AG20443 (cell line): ENCODE results near the gene RCAN1.

Source experiments
- DNase-seq: peaks from one replicate; pipeline ENCODE4 v3.0.0; 2012; ENCODE audit warnings: low spot score, mixed read lengths

RCAN1 gene

DNA sequence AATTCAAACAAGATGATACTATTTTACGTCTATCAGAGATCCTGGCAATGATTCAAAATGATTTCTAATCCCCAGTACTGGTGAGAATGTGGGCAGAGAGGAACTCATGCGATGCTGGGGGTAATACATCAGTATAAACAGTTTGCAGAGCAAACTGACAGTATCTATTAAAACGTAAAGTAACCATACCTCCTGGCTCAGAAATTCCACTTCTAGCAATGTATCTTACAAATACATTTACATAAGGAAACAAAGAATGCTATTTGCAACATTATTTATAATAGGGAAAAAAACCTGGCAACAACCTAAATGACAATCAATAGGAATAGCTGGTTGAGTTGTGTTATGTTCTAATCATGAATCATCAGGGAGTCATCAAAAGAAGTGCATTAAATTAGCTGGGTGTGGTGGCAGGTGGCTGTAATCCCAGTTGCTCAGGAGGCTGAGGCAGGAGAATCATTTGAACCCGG, 15.9 kb downstream of the RCAN1 start:
- no peak for DNase-seq

DNA sequence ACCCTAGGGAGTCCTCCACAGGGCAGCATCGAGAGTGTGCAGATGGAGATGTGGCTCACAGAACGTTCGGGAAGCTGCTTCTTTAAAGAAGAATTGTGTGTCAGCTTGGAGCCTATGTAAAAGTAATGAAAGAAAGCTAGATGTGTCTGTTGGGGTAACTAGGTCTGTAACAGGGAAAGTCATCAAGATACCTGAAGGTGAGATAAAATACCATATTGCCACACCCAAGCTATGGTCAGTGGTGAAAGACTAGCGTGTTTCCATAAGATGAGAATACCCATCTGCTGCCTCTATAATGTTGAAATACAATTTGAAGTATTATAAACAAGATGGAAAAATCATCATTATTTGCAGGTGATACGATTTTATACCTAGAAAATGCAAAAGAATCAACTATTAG, 17.5 kb downstream of the RCAN1 start:
- no peak for DNase-seq

DNA sequence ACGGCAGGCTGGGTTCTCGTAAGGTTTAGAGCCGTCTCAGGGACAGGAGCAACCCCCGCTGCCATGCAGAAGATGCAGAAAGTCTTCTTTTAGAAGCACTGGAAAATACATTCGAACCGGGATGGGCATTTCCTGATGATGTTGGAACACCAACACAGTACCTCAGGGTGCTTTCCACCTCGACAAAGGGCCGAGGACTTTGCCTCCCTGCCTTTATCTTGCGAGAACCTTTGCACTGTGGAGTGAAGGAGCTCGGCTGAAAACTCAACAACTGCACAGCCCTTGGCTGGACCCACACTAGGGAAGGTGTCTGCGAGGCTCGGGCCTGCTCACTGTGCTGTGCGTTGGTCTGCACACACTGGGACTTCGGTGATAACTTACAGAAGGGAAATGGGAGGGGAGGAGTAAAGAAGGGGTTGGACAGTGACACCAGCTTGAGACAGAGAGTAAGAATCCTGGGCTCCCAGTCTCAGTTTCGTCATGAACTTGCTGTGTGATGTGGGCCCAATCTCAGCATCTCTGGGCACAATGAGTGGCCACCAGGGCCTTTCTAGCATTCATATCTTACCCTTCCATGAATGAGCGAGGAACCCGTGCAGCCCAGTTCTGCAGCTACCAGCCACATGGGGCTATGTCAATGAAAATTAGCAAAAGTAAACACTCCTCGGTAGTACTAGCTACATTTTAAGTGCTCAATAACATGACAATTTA, 18.2 kb downstream of the RCAN1 start:
- DNase-seq = no peak

DNA sequence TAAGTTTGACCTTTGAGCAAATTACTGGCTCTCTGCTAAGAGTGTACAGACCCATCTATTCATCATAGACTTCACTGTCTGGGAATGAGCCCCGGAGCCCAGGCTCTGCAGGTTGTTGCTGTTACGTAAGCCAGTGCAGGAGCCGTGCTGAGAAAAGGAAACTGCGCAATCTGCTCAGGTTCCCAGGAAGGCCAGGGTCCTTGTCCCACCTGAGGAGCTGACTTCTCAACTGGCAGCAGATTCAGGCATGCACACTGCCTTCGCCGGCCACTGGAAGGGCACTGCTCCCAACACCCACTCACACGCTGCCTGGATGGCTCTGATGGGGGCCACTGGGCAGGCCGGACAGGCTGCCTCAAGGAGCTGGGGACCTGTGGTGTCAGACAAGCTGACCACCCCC, 19.5 kb downstream of the RCAN1 start:
- DNase-seq = no peak

DNA sequence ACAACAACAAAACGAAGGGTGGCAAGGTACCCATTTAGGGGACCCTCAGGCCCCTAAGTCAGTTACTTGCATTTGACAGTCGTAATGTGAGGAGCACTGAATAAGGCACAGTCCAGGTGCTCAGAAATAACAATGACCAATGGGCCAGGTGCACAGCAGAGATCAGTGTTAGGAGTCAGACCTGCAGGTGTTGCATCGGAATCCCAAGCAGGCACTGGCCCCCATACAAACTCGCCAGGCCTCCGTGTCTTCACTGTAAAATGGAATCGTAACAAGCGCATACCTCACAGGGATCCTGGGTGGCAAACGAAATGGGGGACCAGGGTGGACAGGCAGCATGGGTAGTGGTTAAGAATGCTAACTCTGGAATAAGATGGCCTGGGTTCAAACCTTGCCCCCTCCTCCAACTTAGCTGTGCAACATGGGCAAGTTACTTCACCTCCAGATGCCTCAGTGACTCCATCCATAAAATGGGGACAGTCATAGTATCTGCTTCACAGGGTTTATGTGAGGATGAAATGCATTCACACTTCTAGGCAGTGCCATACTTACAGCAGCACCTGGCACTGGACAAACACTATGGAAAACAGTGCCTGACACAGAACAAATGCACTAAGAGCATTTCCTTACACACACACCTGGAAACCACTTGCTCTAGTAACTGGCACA, 20.2 kb downstream of the RCAN1 start:
- DNase-seq = no peak

DNA sequence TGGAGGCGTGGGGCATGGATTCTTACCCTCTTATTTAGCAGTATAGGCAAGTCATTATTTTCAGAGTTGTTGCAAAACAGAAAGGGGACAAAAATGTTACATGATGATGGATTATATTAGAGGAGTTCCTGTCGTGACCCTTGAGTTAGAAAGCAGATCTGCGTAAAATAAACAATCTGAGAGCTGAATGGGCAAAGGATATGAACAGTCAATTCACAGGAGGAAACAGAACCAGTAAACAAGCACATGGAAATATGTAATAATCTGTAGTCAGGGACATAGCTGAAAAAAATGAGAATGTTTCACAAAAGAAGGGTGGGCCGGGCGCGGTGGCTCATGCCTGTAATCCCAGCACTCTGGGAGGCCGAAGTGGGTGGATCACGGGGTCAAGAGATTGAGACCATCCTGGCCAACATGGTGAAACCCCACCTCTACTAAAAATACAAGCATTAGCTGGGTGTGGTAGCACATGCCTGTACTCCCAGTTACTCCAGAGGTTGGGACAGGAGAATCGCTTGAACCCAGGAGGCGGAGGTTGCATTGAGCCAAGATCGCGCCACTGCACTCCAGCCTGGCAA, 20.9 kb downstream of the RCAN1 start:
- DNase-seq = no peak

DNA sequence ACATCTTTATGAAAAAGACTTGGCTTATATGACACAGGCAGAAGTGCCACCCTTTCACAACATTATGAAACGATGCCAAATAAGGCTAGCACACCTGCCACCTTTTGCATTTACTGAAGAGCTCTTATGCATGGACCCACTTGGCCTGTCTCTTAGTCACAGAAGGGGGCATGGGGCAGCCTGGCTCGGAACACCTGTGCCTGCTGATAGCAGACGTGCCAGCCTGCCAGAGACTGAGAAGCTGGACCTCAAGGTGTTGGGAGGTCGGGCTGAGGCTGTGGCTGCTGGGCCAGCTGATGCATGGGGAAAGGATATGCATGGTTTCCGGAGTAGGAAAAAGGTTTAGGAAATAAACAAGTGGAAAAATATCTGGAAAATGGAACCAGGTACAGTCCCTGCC, 21.5 kb downstream of the RCAN1 start:
- DNase-seq = no peak

DNA sequence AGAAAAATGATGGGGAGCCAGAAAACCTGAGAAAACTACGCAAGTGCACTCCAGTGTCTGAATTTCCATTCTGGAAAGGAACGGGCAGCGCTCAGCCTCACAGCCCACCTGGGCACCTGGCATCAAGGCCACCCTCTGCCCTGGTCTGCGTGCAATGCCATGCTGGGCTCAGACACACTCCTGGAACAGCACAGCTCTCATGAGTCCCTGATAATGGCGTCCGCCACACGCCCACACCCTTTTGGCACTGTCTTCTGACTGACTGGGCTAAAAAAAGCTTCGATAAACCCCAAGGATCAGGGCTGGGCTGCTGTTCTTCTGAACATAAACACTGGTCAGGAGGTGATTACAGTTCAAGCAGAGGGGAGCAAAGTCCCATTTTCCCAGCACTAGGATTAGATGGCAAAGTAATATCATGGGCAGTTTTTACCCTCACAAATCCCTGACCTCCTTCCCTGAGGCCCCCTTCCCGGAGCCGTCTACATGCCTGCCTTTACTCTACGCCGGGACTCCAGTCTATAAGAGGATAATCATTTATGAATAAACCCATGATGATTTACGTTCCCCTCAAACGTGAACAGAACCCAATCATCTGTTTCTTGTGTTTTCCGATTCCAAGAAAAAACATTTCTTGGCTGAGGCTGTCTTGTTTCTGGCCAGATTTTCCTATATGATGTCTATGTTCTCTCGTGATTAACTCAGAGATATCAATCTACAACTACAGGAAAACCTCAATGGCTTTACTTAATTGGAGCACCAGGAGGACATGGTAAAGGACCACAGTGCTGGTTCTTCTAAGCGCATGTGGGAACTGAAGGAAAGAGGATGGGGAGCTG, 22.6 kb downstream of the RCAN1 start:
- DNase-seq = peak; percentile 23

DNA sequence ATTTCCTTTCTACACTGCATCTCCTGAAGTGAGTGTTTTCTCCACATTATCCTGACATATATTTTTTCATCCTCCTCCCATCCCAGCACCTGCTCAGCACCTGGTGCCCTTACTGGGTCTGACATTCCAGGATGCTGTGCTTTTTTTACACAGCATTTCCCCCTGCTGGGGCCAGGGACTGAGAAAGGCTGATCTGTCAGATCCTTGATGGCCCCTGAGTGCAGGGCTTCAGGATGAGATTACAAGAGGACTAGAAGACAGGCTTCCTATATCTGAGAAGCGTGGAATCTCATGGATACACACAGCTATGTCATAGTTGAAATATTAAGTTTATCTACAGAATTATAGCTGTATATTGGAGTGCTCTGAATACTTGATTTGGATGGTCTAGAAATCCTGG, 24.4 kb downstream of the RCAN1 start:
- DNase-seq = no peak

DNA sequence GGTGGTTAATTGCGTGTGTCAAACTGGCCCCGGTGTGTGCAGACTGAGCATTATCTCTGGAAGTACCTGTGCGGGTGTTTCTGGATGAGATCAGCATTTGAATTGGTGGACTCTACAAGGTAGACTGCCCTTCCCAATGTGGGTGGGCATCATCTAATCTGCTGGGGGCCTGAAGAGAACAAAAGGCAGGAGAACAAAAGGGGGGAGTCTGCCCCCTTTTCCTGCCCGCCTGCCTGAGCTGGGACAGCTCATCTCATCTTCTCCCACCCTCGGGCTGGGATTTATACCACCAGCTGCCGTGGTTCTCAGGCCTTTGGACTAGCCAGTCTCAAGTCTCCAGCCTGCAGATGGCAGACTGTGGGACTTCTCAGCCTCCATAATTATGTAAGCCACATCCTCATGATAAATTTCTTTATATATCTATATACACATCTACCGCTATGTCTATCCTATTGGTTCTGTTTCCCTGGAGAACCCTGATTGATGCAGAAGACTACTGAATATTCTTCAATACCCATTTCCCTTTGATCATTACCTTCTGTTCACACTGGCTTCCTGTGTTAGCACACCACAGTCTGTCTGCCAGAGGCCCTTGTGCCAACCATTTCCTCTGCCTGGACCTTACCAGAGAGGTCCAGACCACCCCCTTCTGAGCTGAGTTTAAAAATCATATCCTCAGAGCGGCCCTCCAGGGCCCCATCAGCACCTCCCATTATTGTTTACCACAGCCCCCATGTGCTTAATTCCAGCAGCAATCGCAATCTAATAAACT, 25.2 kb downstream of the RCAN1 start:
- no peak for DNase-seq

DNA sequence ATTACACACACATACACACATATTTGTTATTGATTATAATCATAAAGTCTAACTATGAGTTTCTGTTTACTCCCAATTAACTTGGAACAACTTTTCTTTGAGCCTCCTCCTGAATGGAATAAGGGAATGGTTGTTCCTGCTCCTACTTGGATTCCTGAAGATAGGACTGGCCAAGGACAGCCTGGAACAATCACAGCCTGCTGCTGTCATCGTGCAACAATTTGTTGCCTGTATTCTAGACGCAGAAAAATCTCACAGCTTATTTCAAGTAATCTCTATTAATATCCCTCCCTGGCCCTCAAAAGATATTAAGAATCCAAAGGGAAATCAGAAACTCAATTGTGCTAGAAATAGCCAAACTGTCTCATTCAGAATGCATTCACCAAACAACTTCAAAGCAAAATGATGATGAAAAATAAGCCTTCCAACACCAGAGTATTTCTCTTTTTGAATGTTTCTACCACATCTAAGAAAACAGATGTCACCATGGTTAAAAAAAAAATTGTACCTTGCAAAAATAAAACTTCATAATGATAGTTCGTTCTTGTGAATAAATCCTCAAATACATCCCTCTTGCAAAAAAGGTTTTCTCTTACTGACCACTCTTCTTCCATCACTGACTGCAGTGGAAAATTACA, 30.9 kb downstream of the RCAN1 start:
- DNase-seq = peak; percentile 53

DNA sequence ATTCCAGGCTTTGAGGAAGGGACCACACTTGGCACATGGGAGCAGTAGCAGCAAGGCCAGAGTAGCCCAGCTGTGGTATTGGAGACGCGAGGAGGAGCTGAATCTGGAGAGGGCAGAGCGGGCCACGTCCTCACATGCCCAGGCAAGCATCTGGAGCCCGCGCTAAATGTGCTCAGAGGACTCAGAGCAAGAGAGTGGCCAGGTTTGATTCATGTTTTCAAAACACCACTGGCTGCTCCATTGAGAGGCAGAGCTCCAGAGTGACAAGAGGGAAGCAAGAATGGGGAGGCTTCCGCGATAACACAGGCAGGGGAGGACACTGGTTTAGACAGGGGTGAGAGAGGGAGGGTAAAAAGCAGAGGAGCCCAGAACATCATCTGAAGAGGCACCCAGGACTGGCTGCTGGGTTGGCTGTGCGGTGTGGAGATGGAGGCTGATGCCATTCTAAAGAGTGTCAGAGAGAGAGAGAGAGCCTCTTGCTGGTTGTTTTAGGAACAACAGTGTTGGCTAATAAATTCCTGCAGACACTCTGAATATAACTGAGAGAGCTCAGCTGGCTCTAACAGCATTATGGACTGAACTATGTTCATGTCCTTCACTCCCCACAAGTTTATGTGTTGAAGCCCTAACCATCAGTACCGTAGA, 32.3 kb downstream of the RCAN1 start:
- DNase-seq = peak; percentile 84

DNA sequence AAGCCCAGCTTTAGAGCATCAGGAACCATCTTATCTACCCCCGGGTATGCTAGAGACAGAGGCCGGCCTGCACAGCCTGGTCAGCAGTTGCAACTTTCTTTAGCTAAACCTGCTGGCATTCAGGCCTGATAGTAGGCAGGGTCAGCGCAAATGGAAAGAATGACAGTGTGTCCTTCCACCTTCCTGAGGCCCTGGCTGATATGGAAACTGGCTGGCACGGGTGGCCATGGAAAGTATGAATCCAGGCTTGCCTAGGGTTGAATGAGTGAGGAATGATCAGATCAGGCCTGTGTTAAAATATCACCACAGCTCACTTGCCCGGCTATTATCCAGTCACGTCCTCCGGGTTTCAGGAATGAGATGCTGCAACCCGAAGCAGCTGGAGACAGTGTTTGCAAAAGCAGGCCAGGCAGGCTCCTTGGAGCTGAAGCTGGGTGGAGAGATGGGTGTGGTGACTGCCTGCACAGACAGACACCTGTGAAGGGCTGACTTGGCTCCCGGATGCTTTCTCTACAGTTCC, 34.7 kb downstream of the RCAN1 start:
- peak; percentile 41 for DNase-seq

DNA sequence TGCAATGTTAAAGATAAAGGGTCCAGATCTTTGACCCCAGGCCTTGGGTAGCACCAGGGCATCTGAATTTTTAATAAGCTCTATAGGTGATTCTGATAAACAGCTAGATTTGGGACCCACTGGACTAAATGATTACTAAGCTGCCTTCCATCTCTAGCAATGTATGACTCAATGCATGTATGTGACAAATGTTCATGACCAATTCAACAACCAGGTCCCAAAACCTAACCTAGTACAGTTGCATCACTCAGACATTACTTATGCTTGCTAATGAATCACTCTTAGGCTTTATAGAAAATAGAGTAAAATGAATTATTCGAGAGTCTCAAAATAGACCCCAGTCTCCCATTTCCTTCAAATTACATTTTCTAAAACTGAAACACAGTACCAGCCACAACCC, 35.5 kb downstream of the RCAN1 start:
- peak; percentile 58 for DNase-seq

DNA sequence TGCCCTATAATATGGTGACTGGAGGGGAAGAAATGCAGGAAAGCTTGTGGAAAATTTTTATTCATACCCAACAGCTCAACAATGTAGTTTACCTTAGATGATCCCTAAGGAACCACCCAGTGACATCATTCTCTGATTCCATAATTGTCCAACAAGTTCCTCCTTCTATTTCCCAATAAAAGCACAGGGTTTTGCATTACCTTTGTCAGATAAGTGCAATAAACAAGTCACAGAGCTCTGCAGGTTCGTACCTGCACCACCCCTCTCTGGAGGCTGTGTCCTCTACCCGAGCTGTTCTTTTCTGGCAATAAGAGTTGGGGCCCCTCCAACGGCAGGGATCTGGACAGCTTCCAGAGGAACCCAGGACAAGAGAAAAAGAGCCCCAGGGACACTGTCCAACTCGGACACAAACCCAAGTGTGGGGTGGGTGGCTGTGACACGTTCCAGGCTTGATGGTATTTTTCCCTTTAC, 38.8 kb downstream of the RCAN1 start:
- DNase-seq = peak; percentile 48

DNA sequence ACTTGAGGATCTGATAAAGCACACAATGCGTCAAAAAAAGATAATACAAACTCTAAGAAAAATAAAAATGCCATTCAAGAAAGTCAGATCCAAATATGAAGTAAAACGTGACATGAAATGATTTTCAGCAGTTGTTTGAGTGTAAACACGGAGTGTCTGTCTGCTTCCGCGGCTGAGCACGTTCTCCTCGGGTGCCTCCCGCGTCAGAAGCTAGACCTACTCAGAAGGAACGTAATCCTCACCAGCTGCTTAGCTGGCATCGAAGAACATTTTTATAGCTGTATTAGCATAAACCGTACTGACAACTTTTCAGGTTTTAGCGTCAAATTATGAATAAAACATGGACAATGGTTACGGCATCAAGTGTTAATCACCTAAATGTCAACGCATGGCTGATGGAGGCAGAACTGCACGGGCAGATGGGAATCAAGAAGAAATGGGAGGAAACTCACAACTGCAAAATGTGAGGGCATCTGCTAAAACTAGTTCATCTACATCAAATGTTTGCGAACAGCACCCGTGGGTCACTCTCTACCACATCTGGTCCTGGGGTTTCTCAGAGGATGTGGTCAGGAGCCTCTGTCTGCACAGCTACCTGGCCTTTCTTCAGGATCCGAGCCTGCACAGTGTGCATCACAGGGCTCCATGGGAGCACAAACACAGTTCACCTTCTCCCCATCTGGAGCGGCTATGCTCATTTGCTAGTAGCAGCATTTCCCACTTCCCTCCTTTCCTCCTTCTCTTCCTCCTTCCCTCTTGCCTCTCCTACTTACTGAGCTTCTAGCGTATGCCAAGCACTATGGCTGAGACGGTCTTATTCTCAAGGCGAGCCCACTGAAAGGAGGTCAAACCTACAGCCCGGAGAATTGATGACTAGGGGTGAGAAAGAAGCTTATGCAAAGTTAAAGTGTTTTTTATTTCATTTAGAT, 40.0 kb downstream of the RCAN1 start:
- DNase-seq = peak; percentile 41

DNA sequence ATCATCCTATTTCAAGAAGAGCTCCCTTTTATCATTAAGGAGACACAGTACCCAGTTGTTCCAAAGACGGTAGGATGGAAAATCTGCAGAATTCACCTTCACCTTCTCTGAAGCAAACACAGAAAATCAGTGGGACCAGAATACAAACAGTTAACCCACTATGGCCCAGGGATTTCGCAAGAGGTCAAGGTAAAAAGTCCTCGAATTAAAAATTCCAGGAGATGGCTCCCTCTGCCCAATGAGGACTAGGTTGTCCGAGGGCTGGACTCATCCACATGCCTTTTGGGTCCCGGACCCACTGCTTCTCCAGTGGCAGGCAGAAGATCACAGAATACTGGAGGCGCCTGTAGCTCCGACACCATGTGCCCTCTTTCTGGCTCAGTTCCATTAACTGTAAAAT, 42.9 kb downstream of the RCAN1 start:
- no peak for DNase-seq

DNA sequence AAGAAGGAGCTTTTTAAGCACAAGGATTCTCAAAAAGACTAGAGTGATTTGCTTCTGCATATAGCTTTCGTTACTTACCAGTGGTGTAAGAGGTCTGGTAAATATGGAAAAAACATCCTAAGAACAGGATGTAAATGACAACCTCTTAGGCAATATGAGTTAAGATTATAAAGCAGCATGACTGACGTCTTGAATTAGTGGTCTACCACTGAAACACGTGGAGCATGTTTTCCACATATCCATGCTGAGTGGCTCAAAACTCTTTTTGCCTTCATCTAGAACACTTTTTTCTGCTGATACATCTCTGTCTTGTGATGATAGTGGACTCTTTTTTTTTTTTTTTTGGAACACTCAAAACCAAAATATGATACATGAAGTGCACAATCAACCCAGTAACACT, 44.6 kb downstream of the RCAN1 start:
- no peak for DNase-seq

DNA sequence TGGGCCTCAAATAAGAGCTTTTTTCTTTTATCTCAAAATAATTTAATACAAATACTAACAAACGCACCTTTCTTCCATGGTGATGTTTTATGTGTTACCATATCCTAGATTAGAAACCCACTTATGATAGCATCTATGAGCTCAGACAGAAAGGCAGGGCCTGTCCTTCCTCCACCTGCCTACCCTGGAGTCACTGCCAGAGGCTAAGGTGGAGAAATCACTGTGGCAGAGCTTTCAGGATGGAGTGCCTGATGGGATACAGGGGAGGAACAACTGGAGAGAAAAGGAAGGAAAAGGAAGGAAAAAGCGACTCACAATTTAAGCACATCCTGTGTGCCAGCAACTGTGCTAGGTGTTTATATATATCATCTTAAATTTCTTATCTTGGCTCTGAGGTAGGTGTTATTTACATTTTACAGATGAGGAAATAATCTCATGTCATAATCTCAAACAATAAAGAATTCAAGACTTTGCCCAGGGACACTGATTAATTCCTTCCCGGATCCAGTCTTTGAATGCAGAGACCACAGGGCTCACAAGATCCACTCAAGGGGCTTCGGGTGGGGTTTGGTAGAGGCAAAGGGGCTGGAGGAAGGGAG, 45.4 kb downstream of the RCAN1 start:
- DNase-seq = no peak
